GM18519 (cell line): ENCODE data around the gene GOLGA8F.
"Not testable (repeated sequence)": the region's sequence is repeated elsewhere in the genome, so short reads cannot be mapped to it uniquely, and the experiment has no call there.

Experiments
- ATAC-seq: cut with Tn5 transposase; IDR thresholded peaks from one replicate; pipeline ENCODE4 v1.9.1; 2021; ENCODE audit warnings: mild to moderate bottlenecking, moderate library complexity; ENCODE audit not compliant: unreplicated experiment, low FRiP score

The GOLGA8F gene

DNA sequence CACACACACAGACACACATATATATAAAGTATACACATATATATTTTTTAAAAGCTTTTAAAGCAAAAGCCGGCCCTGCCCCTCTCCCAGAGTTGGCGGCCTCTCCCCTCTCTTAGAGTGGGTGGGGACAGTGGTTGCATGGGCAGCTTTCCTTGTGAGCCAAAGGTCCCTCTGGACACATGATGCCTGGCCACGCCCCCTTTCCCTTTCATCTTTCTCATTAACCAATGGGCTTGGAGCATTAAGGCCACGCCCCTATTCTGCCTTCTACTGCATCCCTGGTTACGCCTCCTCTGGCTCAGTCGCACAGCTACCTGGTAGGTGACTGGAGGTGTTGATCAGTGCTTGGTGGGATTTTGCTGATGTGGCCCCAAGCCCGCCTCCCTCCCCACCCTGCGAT lies at the start of gene GOLGA8F:
Gene GOLGA8F (plus strand): TSS at position 301 of the 400 bp plus-strand sequence. CDS start 98 bp downstream, at position 399.
- ATAC-seq, result not testable (repeated sequence)

DNA sequence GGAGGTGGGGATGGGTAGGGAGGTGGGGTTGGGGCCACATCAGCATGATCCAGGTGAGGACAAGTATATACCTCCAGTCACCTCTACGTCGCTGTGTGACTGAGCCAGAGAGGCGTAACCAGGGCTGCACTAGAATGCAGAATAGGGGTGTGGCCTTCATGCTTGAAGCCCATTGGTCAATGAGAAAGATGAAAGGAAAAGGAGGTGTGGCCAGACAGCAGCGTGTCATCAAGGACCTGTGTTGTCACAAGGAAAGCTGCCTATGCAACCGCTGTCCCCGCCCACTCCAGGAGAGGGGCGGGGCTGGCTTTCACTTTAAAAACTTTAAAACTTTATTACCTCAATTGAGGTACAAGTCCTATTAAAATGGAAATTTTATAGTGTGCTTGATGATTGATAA lies 20.5 kb upstream of the GOLGA8F start, which contains the start of gene GOLGA6L24:
Gene GOLGA6L24 (minus strand): TSS at position 101 of the 400 bp plus-strand sequence. CDS start 61 bp downstream, at position 40.
- not testable (repeated sequence) for ATAC-seq

GRCh38 chr15:28365502-28365901 lies 13.0 kb upstream of the GOLGA8F start:
- not testable (repeated sequence) for ATAC-seq

DNA sequence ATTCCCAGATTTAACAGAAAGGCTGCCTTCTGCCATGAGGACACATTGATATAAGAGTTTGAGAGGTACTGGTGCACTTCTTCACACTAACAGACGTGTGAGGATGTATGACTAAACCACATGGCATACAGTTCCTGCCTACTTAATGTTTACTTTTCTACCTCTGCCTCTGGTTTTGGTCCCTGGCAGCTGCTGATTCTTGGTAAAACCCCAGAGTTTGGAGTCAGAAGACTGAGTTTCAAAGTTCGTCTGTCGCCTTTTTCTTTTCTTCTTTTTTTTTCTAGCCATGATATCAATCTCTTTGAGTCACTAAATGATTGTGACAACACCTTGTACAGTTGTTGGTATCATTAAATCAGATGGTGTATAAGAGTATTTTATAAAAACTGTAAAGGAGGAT lies 1.6 kb downstream of the GOLGA8F start:
- ATAC-seq, result not testable (repeated sequence)

GRCh38 chr15:28396022-28396421 lies 17.6 kb downstream of the GOLGA8F start:
- not testable (repeated sequence) for ATAC-seq

- not testable (repeated sequence) for ATAC-seq
Observed at GRCh38 chr15:28402774-28403435, 24.4 kb downstream of the GOLGA8F start.

- not testable (repeated sequence) for ATAC-seq
Observed at GRCh38 chr15:28420470-28420869, 42.0 kb downstream of the GOLGA8F start.

- not testable (repeated sequence) for ATAC-seq
Observed at GRCh38 chr15:28435594-28435993, 57.1 kb downstream of the GOLGA8F start.
